ENCODE measurements around the gene SPTB. TPM values are rescaled to one million over a fixed set of nuclear protein-coding genes. Genes with fewer than 3 reads are reported as not detected.

Gene SPTB
- total RNA-seq, 1 experiment from 2014 or later: 2.3 TPM

GRCh38 chr14:64871344-64871743 is 8.4 kb downstream of the SPTB start:
- Histone ChIP-seq H3F3A (ENCODE audit: low read length, unreplicated experiment) (no peaks in the 10 kb centered on the region), H3K36me3 (ENCODE audit: low read depth, low read length) (no peaks in the 10 kb centered on the region), H3K9me3 (ENCODE audit: low read length) (no peaks in the 10 kb centered on the region), H3K4me3 (ENCODE audit: low read length) (no peak overlapping the region), H3K4me2 (ENCODE audit: low read length) (no peak overlapping the region), H3K9me2 (replicated peaks; ENCODE audit: low read length) (0 out of 2 replicates have a peak, but pooled peaks cover 3% of the 10 kb centered on the region), H3K79me2 (ENCODE audit: low read length) (no peaks in the 10 kb centered on the region), H3K27me3 (ENCODE audit: low read length) (peaks cover 82% of the 10 kb centered on the region), H3K27ac (ENCODE audit: low read length) (no peak overlapping the region), H4K20me1 (ENCODE audit: low read length) (no peaks in the 10 kb centered on the region), H3K9ac (ENCODE audit: low read length) (no peak overlapping the region), H2AFZ (ENCODE audit: low read length) (no peak overlapping the region), H3K4me1 (ENCODE audit: insufficient read depth, low read length) (no peaks in the 10 kb centered on the region)
- no peak for DNase-seq
- no peak for TF ChIP-seq CTCF (conservative IDR thresholded peaks at IDR 0.05; ENCODE audit: low read depth, low read length)
- TF ChIP-seq EZH2 (IDR thresholded peaks at IDR 0.05; ENCODE audit: low read length, unreplicated experiment): no peak
- no peak for TF ChIP-seq EZH2phosphoT487 (IDR thresholded peaks at IDR 0.05; ENCODE audit: borderline replicate concordance, low read length)
- no peak for ATAC-seq
- POLR2A ChIA-PET (ENCODE audit: unreplicated experiment): interaction anchor here (0.6 kb wide), 1 partner anchor 44 kb away, joined by 3 read pairs; no protein-coding TSS in a partner anchor
- CTCF ChIA-PET: no interaction called here
- no TSS peak for BruUV-seq (replicated peaks)
- intact Hi-C loops (cut with micrococcal nuclease): no loop called here

- Histone ChIP-seq H3K27me3 (ENCODE audit: low read length) (peaks cover 86% of the 10 kb centered on the region), H3K9ac (ENCODE audit: low read length) (no peak overlapping the region), H3K27ac (ENCODE audit: low read length) (no peak overlapping the region), H2AFZ (ENCODE audit: low read length) (no peak overlapping the region), H3K4me1 (ENCODE audit: insufficient read depth, low read length) (no peaks in the 10 kb centered on the region), H4K20me1 (ENCODE audit: low read length) (no peaks in the 10 kb centered on the region), H3K79me2 (ENCODE audit: low read length) (no peaks in the 10 kb centered on the region), H3K9me2 (replicated peaks; ENCODE audit: low read length) (0 out of 2 replicates have a peak, but pooled peaks cover 3% of the 10 kb centered on the region), H3K9me3 (ENCODE audit: low read length) (no peaks in the 10 kb centered on the region), H3F3A (ENCODE audit: low read length, unreplicated experiment) (no peaks in the 10 kb centered on the region), H3K4me2 (ENCODE audit: low read length) (no peak overlapping the region), H3K4me3 (ENCODE audit: low read length) (no peak overlapping the region), H3K36me3 (ENCODE audit: low read depth, low read length) (no peaks in the 10 kb centered on the region)
- ChIA-PET POLR2A (ENCODE audit: unreplicated experiment) (interaction anchor here (0.6 kb wide), 1 partner anchor 481 kb away, joined by 7 read pairs; no protein-coding TSS in a partner anchor), CTCF (interaction anchor here (0.6 kb wide), 1 partner anchor 97 kb away, joined by 3 read pairs; no protein-coding TSS in a partner anchor)
- no TSS peak for BruUV-seq (replicated peaks)
- no peak for ATAC-seq
- DNase-seq: no peak
- TF ChIP-seq EZH2phosphoT487 (IDR thresholded peaks at IDR 0.05; ENCODE audit: borderline replicate concordance, low read length) (no peak), EZH2 (IDR thresholded peaks at IDR 0.05; ENCODE audit: low read length, unreplicated experiment) (no peak), CTCF (conservative IDR thresholded peaks at IDR 0.05; ENCODE audit: low read depth, low read length) (no peak)
- intact Hi-C loops (cut with micrococcal nuclease): no loop called here
These were observed 9.5 kb downstream of the SPTB start for GRCh38 chr14:64870160-64870559.

- DNase-seq: no peak
- no peak overlapping the region for H3K27ac ChIP-seq (ENCODE audit: low read length)
- CTCF ChIA-PET: interaction anchor here (0.6 to 1.5 kb wide), 2 partner anchors 46 to 256 kb away, joined by 3 to 4 read pairs; no protein-coding TSS in a partner anchor
- no peaks in the 10 kb centered on the region for H3K4me1 ChIP-seq (ENCODE audit: insufficient read depth, low read length)
- peaks cover 83% of the 10 kb centered on the region for H3K27me3 ChIP-seq (ENCODE audit: low read length)
- H3K9ac ChIP-seq (ENCODE audit: low read length): no peak overlapping the region
- no peaks in the 10 kb centered on the region for H3K9me3 ChIP-seq (ENCODE audit: low read length)
- no peak for TF ChIP-seq EZH2 (IDR thresholded peaks at IDR 0.05; ENCODE audit: low read length, unreplicated experiment)
- TF ChIP-seq CTCF (conservative IDR thresholded peaks at IDR 0.05; ENCODE audit: low read depth, low read length): no peak
- no peak for TF ChIP-seq EZH2phosphoT487 (IDR thresholded peaks at IDR 0.05; ENCODE audit: borderline replicate concordance, low read length)
- H3K79me2 ChIP-seq (ENCODE audit: low read length): no peaks in the 10 kb centered on the region
- H3K9me2 ChIP-seq (replicated peaks; ENCODE audit: low read length): 0 out of 2 replicates have a peak, but pooled peaks cover 3% of the 10 kb centered on the region
- intact Hi-C loops (cut with micrococcal nuclease): no loop called here
- H3K4me3 ChIP-seq (ENCODE audit: low read length): no peak overlapping the region
- no peak for ATAC-seq
- H3F3A ChIP-seq (ENCODE audit: low read length, unreplicated experiment): no peaks in the 10 kb centered on the region
- no peaks in the 10 kb centered on the region for H3K36me3 ChIP-seq (ENCODE audit: low read depth, low read length)
- no TSS peak for BruUV-seq (replicated peaks)
- no peak overlapping the region for H2AFZ ChIP-seq (ENCODE audit: low read length)
- H3K4me2 ChIP-seq (ENCODE audit: low read length): no peak overlapping the region
- H4K20me1 ChIP-seq (ENCODE audit: low read length): no peaks in the 10 kb centered on the region
- POLR2A ChIA-PET (ENCODE audit: unreplicated experiment): interaction anchor here (0.5 kb wide), 1 partner anchor 336 kb away, joined by 3 read pairs; no protein-coding TSS in a partner anchor
These were observed 10.9 kb downstream of the SPTB start for GRCh38 chr14:64868841-64869240.

All from PC-3 (cell line).